A673 (cell line): ENCODE measurements around the gene TAS1R3.

Source experiments
- EZH2 ChIP-seq: fragments of 200-600 bp; sonication (generic); IDR thresholded peaks from 2 replicates; pipeline ENCODE4 v1.6.1; 2017; ENCODE audit warnings: borderline replicate concordance, low read depth, mild to moderate bottlenecking, mixed read lengths, antibody characterized with exemption, low read length; ENCODE audit not compliant: poor library complexity, severe bottlenecking
- TF ChIP-seq, protein P1 (sequence below): fragments of 300-800, 200-600 bp; sonication (generic); conservative IDR thresholded peaks from 2 replicates; pipeline ENCODE4 v1.5.1; 2017; ENCODE audit warnings: low read depth, mild to moderate bottlenecking, antibody characterized with exemption, low read length, moderate library complexity, mixed read lengths

DNA sequence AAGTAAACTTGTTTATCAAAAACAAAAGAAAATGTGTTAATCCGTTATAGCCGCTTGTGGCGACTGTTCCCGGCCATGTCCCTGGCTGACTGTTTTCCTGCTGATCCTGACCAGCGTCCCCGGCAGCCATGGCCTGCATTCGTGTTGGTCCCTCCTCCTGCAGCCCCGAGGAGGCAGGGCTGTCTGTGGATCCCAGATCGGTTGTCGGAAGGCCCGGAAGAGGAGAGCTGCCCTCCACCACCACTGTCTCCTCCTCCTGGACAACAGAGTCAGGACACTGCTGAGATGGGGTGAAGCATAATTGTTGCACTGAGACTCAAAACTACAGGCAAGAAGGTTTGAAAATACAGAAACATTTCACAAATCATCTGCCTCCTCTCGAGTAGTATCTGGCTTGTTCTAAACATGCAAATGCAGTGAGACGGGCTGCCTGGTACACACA, 30.9 kb downstream of the TAS1R3 start:
- TF ChIP-seq, protein P1, sequence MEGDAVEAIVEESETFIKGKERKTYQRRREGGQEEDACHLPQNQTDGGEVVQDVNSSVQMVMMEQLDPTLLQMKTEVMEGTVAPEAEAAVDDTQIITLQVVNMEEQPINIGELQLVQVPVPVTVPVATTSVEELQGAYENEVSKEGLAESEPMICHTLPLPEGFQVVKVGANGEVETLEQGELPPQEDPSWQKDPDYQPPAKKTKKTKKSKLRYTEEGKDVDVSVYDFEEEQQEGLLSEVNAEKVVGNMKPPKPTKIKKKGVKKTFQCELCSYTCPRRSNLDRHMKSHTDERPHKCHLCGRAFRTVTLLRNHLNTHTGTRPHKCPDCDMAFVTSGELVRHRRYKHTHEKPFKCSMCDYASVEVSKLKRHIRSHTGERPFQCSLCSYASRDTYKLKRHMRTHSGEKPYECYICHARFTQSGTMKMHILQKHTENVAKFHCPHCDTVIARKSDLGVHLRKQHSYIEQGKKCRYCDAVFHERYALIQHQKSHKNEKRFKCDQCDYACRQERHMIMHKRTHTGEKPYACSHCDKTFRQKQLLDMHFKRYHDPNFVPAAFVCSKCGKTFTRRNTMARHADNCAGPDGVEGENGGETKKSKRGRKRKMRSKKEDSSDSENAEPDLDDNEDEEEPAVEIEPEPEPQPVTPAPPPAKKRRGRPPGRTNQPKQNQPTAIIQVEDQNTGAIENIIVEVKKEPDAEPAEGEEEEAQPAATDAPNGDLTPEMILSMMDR: no peak
- TF ChIP-seq EZH2: no peak
